Esophagus squamous epithelium (tissue), 5 donors: ENCODE measurements around the gene CLK1. TPM values are rescaled to one million over a fixed set of nuclear protein-coding genes. Genes with fewer than 3 reads are reported as not detected.

ENCODE experiments used
- DNase-seq: peaks from one replicate; lab custom pipeline; 2025; lab: John Stamatoyannopoulos, UW
- H3K27ac ChIP-seq, 4 donors: fragments of 200-600 bp; sonication (generic); one replicate each; pipeline ENCODE4 v1.5.1; 2016 to 2019; ENCODE audit warnings: mild to moderate bottlenecking in 1 of 4
- H3K27me3 ChIP-seq, 4 donors: fragments of 200-600 bp; sonication (generic); 1 replicate in 3 of 4; 2 replicates in 1 of 4; pipeline versions ENCODE4 v1.5.1 to v1.6.0; 2017 to 2021; ENCODE audit warnings: antibody characterized with exemption in 1 of 4
- H3K36me3 ChIP-seq, 3 donors: fragments of 200-600 bp; sonication (generic); one replicate each; pipeline ENCODE4 v1.5.1; 2016 to 2019
- H3K4me1 ChIP-seq, 3 donors: fragments of 200-600 bp; sonication (generic); one replicate each; pipeline ENCODE4 v1.5.1; 2017 to 2019
- H3K4me3 ChIP-seq, 4 donors: fragments of 200-600 bp; sonication (generic); 1 replicate in 3 of 4; 2 replicates in 1 of 4; pipeline ENCODE4 v1.5.1; 2016 to 2019; ENCODE audit warnings: mild to moderate bottlenecking in 2 of 4, moderate library complexity in 1 of 4
- H3K9me3 ChIP-seq, 3 donors: fragments of 200-600 bp; sonication (generic); one replicate each; pipeline ENCODE4 v1.5.1; 2016 to 2019
- POLR2A ChIP-seq, 4 donors: fragments of 450-650 bp; IDR thresholded peaks; one replicate each; pipeline ENCODE4 v1.6.1; 2017; ENCODE audit warnings: antibody characterized with exemption in 4 of 4, mild to moderate bottlenecking in 4 of 4, moderate library complexity in 3 of 4
- WGBS, 2 donors: methylation state at CpG; one replicate each; pipeline ENCODE4 v1.1.5; 2018; 5-methylcytosine and 5-hydroxymethylcytosine counted together
- intact Hi-C: fragments of 100-400 bp; cut with DNase I; formaldehyde crosslinking; loops from one replicate; pipeline ENCODE4 v1.15.0; 2022
- total RNA-seq, 4 donors: library from RNA; depleted of rRNA; stranded (reverse); fragments of >200 nt; gene quantifications; one replicate each; pipeline ENCODE4 v1.1.0, GENCODE V29; 2016
- TF ChIP-seq, protein P1 (sequence below), 6 experiments: fragments of 450-650 bp in 4 of 6; fragments of 200-600 bp in 2 of 6; sonication (generic) in 2 of 6; IDR thresholded peaks; one replicate each; pipeline ENCODE4 v1.5.1; 2016 to 2019; ENCODE audit warnings: antibody characterized with exemption in 6 of 6, mild to moderate bottlenecking in 4 of 6, moderate library complexity in 4 of 6
- donor health status: DM: yes; HTN: yes; CAD: no.

The CLK1 gene
- total RNA-seq, 4 donors from 2014 or later: 59.4 to 161 (median 74.7) TPM

DNA sequence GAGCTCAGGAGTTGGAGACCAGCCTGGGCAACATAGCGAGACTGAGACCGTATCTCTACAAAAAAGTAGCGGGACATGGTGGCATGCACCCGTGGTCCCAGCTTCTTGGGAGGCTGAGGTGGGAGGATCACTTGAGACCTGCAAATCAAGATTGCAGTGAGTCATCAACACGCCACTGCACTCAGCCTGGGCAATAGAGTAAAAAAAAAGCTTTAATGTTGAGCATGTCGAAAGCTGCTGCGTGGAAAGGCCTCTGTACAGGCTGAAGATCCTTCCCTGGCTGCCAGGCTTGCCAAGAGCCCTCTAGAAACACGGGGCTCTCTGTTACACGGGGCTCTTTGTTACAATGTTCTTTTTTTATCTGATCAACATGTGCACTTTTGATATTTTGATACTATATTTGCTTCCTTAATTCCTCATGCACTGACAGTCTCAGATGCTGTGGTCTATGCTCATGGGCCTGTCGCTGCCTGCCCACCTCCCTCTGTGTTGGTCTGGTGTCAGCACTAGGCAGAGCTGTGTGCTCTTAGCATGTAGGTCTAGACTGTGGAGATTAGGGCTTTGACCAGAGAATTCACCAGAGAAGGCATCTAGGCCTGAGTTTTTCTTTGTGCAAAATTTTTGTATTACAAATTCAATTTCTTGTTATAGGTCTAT lies 18.7 kb downstream of the CLK1 start:
- Histone ChIP-seq H3K36me3 (peaks cover 0 to 8% (median 5%) of the 10 kb centered on the region in 3 donors), H3K4me3 (no peak overlapping the region)
- 56 to 59% methylated on average over 10 of the region's 10 CpGs for WGBS, 2 donors

DNA sequence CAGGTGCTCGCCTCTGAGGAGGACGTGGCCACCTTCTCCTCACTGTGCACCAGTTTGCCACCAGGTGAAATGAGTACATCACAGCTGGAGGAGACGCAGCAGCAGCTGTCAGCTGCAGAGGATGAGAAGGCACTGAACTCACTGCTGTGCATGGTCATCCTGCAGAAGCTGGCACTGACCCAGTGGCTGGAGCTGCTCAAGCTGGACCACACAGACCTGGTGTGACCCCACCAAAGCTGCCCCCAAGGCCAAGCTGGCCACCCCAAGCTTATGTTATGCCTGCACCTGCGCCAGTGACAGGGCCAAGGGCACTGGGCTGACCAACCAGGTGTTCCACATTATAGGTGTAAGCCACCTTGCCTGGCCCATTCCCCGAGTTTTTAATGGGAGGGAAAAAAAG lies 19.3 kb downstream of the CLK1 start:
- 100% methylated on average over 2 of the region's 5 CpGs; no CpG with 5 or more reads in 1 of the 2 donors for WGBS, 2 donors
- Histone ChIP-seq H3K36me3 (peaks cover 0 to 2% (median 0%) of the 10 kb centered on the region in 3 donors), H3K27me3 (no peaks in the 10 kb centered on the region), H3K9me3 (no peaks in the 10 kb centered on the region), H3K4me1 (peaks cover 0 to 4% (median 3%) of the 10 kb centered on the region in 3 donors), H3K4me3 (no peak overlapping the region), H3K27ac (no peak overlapping the region)
- no peak for DNase-seq
- TF ChIP-seq, protein P1, sequence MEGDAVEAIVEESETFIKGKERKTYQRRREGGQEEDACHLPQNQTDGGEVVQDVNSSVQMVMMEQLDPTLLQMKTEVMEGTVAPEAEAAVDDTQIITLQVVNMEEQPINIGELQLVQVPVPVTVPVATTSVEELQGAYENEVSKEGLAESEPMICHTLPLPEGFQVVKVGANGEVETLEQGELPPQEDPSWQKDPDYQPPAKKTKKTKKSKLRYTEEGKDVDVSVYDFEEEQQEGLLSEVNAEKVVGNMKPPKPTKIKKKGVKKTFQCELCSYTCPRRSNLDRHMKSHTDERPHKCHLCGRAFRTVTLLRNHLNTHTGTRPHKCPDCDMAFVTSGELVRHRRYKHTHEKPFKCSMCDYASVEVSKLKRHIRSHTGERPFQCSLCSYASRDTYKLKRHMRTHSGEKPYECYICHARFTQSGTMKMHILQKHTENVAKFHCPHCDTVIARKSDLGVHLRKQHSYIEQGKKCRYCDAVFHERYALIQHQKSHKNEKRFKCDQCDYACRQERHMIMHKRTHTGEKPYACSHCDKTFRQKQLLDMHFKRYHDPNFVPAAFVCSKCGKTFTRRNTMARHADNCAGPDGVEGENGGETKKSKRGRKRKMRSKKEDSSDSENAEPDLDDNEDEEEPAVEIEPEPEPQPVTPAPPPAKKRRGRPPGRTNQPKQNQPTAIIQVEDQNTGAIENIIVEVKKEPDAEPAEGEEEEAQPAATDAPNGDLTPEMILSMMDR (IDR thresholded peaks at IDR 0.05): no peak
- TF ChIP-seq POLR2A (IDR thresholded peaks at IDR 0.05): no peak
- intact Hi-C loops: no loop called here

More for the DNA sequence above, 18.7 kb downstream of the CLK1 start:
- no peaks in the 10 kb centered on the region for H3K9me3 ChIP-seq
- peaks cover 0 to 4% (median 3%) of the 10 kb centered on the region in 3 donors for H3K4me1 ChIP-seq
- H3K27me3 ChIP-seq: no peaks in the 10 kb centered on the region
- TF ChIP-seq, protein P1 (IDR thresholded peaks at IDR 0.05): no peak
- no peak for TF ChIP-seq POLR2A (IDR thresholded peaks at IDR 0.05)
- no peak overlapping the region for H3K27ac ChIP-seq
- intact Hi-C loops: no loop called here
- no peak for DNase-seq

DNA sequence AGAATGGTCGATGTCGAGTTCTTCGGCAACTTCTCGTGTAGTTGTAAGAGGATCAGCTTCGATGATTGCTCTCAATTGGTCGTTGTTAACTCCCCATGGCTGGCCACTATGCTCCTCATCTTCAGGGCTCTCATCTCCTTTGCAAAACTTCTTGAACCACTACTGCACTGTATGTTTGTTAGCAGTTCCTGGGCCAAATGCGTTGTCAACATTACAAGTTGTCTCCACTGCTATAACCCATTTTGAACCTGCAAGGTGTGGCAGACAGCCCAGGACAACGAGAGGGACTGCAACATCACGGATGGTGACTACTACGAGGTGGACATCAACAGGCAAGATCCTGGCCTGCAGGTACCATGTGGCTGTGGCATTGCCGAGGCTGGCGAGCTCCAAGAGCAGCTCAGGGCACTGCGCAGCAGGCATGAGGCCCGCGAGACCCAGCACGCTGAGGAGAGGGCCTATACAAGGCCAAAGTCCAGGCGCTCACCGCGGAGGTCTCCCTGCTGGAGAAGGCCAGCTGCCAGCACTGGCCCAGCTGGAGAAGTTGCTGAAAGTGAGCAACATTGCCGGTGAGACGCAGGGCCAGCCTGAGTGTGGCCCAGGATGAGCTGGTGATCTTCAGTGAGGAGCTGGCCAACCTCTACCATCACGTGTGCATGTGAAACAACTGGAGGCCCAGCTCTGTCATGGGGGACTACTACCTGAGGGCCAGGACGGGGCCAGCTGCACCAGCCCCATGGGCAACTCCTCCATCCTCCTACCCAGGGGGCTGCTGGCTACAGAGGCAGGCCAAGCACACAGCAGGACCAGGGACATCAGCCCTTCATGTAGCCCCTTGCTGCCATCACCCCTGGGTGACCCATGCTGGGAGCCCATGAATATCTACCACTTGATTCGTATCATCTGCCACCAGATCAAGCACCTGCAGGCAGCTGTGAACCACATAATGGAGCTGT lies 20.2 kb downstream of the CLK1 start:
- TF ChIP-seq, protein P1 (IDR thresholded peaks at IDR 0.05): no peak
- H3K27ac ChIP-seq: no peak overlapping the region
- intact Hi-C loops: no loop called here
- peaks cover 0 to 4% (median 3%) of the 10 kb centered on the region in 3 donors for H3K4me1 ChIP-seq
- H3K4me3 ChIP-seq: no peak overlapping the region
- no peak for DNase-seq
- H3K27me3 ChIP-seq: no peaks in the 10 kb centered on the region
- 86 to 90% methylated on average over 15 to 18 of the region's 24 CpGs for WGBS, 2 donors
- no peaks in the 10 kb centered on the region for H3K9me3 ChIP-seq
- no peaks in the 10 kb centered on the region for H3K36me3 ChIP-seq

DNA sequence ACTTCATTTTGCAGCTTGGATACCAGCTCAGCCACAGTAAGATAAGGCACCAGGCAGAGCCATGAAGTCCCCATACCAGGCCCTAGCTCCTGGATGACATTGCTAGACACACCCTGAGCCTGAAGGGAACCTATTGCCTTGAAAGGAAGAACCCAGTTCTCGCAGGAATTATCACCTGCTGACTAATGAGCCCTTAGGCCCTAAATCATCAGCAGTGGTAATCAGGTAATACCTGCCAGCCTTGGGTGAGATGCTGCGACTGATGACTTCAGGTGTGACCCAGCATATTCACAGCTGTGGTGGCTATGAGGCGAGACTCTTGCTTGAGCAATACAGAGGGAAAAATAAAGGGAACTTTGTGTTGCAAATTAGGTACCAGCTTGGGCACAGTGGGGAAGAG lies 24.9 kb downstream of the CLK1 start:
- TF ChIP-seq, protein P1 (IDR thresholded peaks at IDR 0.05): no peak
- no peak for TF ChIP-seq POLR2A (IDR thresholded peaks at IDR 0.05)
- H3K36me3 ChIP-seq: no peaks in the 10 kb centered on the region
- H3K4me1 ChIP-seq: no peaks in the 10 kb centered on the region
- intact Hi-C loops: no loop called here
- no peak for DNase-seq
- peaks cover 0 to 13% (median 10%) of the 10 kb centered on the region in 3 donors for H3K9me3 ChIP-seq
- no peak overlapping the region for H3K4me3 ChIP-seq
- no peaks in the 10 kb centered on the region for H3K27me3 ChIP-seq
- no peak overlapping the region for H3K27ac ChIP-seq
- 51 to 94% methylated on average over 2 to 3 of the region's 3 CpGs for WGBS, 2 donors

DNA sequence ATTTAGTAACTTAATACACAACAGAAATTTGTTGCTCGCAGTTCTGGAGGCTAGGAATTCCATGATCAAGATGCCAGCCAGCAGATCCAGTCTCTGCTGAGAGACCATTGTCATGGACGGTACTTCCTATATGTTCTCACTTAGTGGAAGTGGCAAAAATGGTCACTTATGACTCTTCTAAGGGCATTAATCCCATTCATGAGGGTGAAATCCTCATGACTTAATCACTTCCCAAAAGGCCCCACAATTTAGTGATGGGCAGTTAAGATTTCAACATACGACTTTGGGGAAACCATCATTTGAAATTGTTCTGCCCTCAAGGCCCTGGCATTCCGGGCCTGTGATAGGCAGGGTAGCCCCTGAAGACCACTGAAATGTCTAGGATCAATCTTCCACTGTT lies 29.8 kb downstream of the CLK1 start:
- Histone ChIP-seq H3K36me3 (no peaks in the 10 kb centered on the region), H3K9me3 (peaks cover 0 to 13% (median 10%) of the 10 kb centered on the region in 3 donors), H3K27me3 (no peaks in the 10 kb centered on the region), H3K4me1 (no peaks in the 10 kb centered on the region), H3K4me3 (no peak overlapping the region), H3K27ac (no peak overlapping the region)
- WGBS, 2 donors: 81 to 88% methylated on average over 4 of the region's 4 CpGs
- TF ChIP-seq, protein P1 (IDR thresholded peaks at IDR 0.05): no peak
- TF ChIP-seq POLR2A (IDR thresholded peaks at IDR 0.05): no peak
- DNase-seq: no peak
- intact Hi-C loops: no loop called here
